CD4-positive, alpha-beta T cell treated with Interleukin-2 at 100 ng/mL for 4 hours (primary cell): ENCODE results near the gene TMEM151A.
A peak's percentile ranks its signal among the peaks of the same experiment; 100 is the strongest.
"Not testable (repeated sequence)": the region's sequence is repeated elsewhere in the genome, so short reads cannot be mapped to it uniquely, and the experiment has no call there.

Experiments used
- DNase-seq: peaks from one replicate; pipeline ENCODE4 v3.0.0-alpha.2; 2020; ENCODE audit warnings: low spot score

TMEM151A gene

DNA sequence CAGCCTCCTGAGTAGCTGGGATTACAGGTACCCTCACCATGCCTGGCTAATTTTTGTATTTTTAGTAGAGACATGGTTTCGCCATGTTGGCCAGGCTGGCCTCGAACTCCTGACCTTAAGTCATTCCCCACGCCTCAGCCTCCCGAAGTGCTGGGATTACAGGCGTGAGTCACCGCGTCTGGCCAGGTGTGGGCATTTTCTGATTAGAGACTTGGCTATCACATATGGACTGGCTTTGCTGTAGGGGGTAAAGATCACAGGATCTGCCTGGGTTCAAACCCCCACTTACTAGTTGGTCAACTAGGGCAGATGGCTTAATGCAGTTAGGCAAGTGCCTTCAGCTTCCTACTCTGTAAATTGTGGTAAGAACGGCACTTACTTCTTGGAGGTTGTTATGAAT is 18.6 kb downstream of the TMEM151A start:
- DNase-seq = no peak

- not testable (repeated sequence) for DNase-seq
Measured at GRCh38 chr11:66310803-66311440, 19.2 kb downstream of the TMEM151A start.

DNA sequence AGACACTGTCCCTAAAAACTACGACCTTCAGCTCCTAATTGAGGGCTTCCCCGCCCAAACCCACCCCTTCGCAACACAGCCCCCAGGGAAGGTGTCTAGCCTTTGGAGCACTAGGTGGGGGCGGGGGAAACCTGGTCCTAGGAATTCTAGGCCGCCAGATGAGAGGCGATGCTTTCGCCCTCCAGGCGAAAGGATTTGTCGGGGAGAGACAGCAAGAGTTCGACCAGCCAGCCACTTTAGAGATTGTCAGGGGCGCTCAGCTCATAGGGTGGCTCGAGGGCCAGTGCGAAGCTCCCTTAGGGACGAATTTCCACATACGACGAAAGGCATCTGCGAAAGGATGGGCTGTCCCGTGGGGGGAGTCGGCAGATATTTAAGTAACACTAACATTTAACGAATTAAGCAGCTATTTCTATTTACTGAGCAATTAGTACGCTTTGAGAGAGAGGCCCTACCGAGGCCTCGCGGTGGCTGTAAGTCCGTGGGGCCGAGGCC is 19.8 kb downstream of the TMEM151A start:
- DNase-seq = no peak

- DNase-seq = peak; percentile 99
Measured at GRCh38 chr11:66311965-66312548, 20.4 kb downstream of the TMEM151A start.

- peak; percentile 98 for DNase-seq
Measured at GRCh38 chr11:66312549-66313320, 21.0 kb downstream of the TMEM151A start.

- DNase-seq = no peak
Measured at GRCh38 chr11:66313321-66314185, 21.9 kb downstream of the TMEM151A start.

DNA sequence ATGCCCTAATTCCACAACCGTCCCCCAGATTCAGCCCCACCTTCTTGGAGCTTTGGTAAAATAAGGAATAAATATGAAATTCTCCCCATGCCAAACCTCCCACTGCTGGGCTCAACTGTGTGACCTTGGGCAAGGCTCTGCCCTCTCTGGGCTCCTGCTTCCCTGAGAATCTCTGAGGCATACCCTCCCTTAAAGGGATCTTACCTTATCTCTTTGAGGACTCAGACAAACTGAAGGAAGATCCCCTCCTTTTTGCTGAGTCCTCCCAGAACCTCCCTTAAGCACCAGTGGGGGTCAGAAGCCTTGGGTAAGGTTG is 22.4 kb downstream of the TMEM151A start:
- DNase-seq = no peak

- no peak for DNase-seq
Measured at GRCh38 chr11:66314561-66315497, 23.1 kb downstream of the TMEM151A start.

- DNase-seq = no peak
Measured at GRCh38 chr11:66315498-66315885, 23.8 kb downstream of the TMEM151A start.

- no peak for DNase-seq
Measured at GRCh38 chr11:66315921-66316811, 24.5 kb downstream of the TMEM151A start.

DNA sequence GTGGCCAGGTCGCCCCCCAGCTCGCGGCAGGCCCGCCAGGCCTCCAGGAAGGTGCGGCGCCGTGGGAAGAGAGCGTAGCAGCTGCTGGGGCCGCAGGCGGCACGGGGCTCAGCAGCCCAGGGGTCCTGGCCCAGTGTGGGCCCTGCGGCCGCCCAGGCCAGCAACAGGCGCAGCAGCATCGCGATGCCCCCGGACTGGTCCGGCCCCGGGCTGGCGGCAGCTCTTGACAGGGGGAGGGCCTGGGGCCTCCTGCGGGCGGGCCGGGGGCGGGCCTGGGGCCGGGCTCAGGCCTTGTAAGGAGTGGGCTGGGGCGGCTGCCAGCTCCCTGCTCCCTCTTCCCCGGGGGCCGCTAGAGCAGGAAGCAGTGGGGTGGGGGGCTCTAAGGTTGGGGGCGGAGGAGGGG is 25.2 kb downstream of the TMEM151A start, which contains the start of gene CD248:
Gene CD248, minus strand, starts transcription at position 196 of the 403 bp plus-strand sequence. Its CDS starts 17 bp downstream, at position 179.
- no peak for DNase-seq

- DNase-seq = peak; percentile 10
Measured at GRCh38 chr11:66317322-66317722, 25.6 kb downstream of the TMEM151A start.

GRCh38 chr11:66317723-66318599 is 26.3 kb downstream of the TMEM151A start:
- peak; percentile 33 for DNase-seq

DNA sequence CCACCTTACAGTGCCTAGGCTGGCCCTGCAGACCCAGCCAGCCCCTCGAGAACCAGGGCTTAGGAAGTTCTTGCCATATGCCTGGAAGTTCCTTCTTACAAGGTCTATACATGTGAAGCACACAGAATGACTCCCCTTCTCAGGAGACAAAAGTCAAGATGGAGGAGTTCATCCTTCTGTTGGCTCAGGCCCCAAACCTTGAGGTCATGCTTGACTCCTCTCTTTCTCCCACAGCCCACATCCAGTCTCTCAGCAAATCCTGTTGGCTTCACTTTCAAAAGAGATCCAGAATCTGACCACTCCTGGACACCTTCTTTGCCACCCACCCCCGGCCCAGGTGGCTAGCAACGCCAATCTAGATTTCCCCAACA is 26.9 kb downstream of the TMEM151A start:
- DNase-seq = no peak

DNA sequence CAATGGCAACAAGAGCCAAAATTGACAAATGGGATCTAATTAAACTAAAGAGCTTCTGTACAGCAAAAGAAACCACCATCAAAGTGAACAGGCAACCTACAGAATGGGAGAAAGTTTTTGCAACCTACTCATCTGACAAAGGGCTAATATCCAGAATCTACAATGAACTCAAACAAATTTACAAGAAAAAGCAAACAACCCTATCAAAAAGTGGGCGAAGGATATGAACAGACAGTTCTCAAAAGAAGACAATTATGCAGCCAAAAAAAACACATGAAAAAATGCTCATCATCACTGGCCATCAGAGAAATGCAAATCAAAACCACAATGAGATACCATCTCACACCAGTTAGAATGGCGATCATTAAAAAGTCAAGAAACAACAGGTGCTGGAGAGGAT is 28.6 kb downstream of the TMEM151A start:
- not testable (repeated sequence) for DNase-seq

- not testable (repeated sequence) for DNase-seq
Measured at GRCh38 chr11:66320748-66321147, 29.1 kb downstream of the TMEM151A start.

DNA sequence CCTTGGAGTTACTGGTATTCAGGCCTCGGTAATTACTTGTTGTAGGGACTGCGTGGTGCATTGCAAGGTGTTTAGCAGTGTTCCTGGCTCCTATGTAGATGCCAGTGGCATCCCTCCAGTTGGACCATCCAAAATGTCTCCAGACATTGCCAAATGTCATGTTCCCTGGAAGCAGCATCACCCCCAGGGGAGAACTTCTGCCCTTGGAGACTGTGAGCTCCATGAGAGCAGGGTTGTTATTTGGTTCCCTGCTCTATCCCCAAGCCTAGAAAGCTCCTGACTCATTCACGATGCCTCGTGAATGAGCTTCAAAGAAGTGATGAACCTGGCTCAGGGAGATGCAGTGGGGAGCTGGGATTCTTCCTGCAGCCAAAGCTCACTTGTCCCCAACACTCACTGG is 29.9 kb downstream of the TMEM151A start:
- DNase-seq = no peak

- no peak for DNase-seq
Measured at GRCh38 chr11:66322732-66323427, 31.2 kb downstream of the TMEM151A start.
